Measurements from ENCODE around the gene RHBDL2.

GRCh38 chr1:38872401-38873026 lies 69.1 kb downstream of the RHBDL2 start:
- TF ChIP-seq, protein P1, sequence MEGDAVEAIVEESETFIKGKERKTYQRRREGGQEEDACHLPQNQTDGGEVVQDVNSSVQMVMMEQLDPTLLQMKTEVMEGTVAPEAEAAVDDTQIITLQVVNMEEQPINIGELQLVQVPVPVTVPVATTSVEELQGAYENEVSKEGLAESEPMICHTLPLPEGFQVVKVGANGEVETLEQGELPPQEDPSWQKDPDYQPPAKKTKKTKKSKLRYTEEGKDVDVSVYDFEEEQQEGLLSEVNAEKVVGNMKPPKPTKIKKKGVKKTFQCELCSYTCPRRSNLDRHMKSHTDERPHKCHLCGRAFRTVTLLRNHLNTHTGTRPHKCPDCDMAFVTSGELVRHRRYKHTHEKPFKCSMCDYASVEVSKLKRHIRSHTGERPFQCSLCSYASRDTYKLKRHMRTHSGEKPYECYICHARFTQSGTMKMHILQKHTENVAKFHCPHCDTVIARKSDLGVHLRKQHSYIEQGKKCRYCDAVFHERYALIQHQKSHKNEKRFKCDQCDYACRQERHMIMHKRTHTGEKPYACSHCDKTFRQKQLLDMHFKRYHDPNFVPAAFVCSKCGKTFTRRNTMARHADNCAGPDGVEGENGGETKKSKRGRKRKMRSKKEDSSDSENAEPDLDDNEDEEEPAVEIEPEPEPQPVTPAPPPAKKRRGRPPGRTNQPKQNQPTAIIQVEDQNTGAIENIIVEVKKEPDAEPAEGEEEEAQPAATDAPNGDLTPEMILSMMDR (conservative IDR thresholded peaks at IDR 0.05 in 1 of 2, IDR thresholded peaks at IDR 0.05 in 1 of 2; ENCODE audit: low read depth in 1 of 2, low read length in 2 of 2) = no peak
- no peak for TF ChIP-seq EZH2 (IDR thresholded peaks at IDR 0.05; ENCODE audit: low read length, missing control alignments)
